ENCODE measurements around the gene MGLL.

GRCh38 chr3:127760361-127760760 lies 62.0 kb downstream of the MGLL start:
- TF ChIP-seq CTCF (conservative IDR thresholded peaks at IDR 0.05; ENCODE audit: low read length) (no peak), EZH2phosphoT487 (IDR thresholded peaks at IDR 0.05; ENCODE audit: borderline replicate concordance, low read depth, low read length) (no peak)

Measured in OCI-LY7 (cell line).